ENCODE results near the gene CAVIN1. TPM values are rescaled to one million over a fixed set of nuclear protein-coding genes. Genes with fewer than 3 reads are reported as not detected.

CAVIN1 gene
- total and polyA plus RNA-seq, 4 donors, result 110 to 277 (median 159) TPM

- no peaks in the 10 kb centered on the region for H3K27me3 ChIP-seq (ENCODE audit: control insufficient read depth in 3 of 3, insufficient read depth in 3 of 3, low read length in 2 of 3)
- no peak for DNase-seq
- WGBS, 2 donors, result 86 to 94% methylated on average over 35 of the region's 35 CpGs
- no peak overlapping the region for H3K4me3 ChIP-seq
- no peak for TF ChIP-seq CTCF (IDR thresholded peaks at IDR 0.05; ENCODE audit: control extremely low read depth, extremely low read depth)
- peaks cover 0 to 31% (median 14%) of the 10 kb centered on the region in 5 donors for H3K4me1 ChIP-seq (ENCODE audit: control insufficient read depth in 5 of 5, insufficient read depth in 5 of 5, low read length in 5 of 5)
- no peak overlapping the region for H3K9ac ChIP-seq (ENCODE audit: insufficient read depth in 1 of 2, low read length in 2 of 2)
- H3K27ac ChIP-seq (ENCODE audit: low read depth in 1 of 2, low read length in 1 of 2), result peak overlapping the region in 1 of 2 donors; percentile 18
- no peak for ATAC-seq (ENCODE audit: insufficient read depth, low FRiP score)
- no peaks in the 10 kb centered on the region for H3K9me3 ChIP-seq (ENCODE audit: control insufficient read depth in 4 of 4, insufficient read depth in 3 of 4, low read length in 3 of 4)
- peaks cover 8 to 17% (median 11%) of the 10 kb centered on the region in 4 donors for H3K36me3 ChIP-seq (ENCODE audit: control insufficient read depth in 4 of 4, insufficient read depth in 4 of 4, low read length in 4 of 4)
Observed at GRCh38 chr17:42405076-42405475, 18.0 kb downstream of the CAVIN1 start.

- ATAC-seq (ENCODE audit: insufficient read depth, low FRiP score) (no peak), DNase-seq (no peak)
- Histone ChIP-seq H3K27me3 (ENCODE audit: control insufficient read depth in 3 of 3, insufficient read depth in 3 of 3, low read length in 2 of 3) (no peaks in the 10 kb centered on the region), H3K4me3 (no peak overlapping the region), H3K9ac (ENCODE audit: insufficient read depth in 1 of 2, low read length in 2 of 2) (no peak overlapping the region), H3K36me3 (ENCODE audit: control insufficient read depth in 4 of 4, insufficient read depth in 4 of 4, low read length in 4 of 4) (peaks cover 8 to 17% (median 11%) of the 10 kb centered on the region in 4 donors), H3K4me1 (ENCODE audit: control insufficient read depth in 5 of 5, insufficient read depth in 5 of 5, low read length in 5 of 5) (peaks cover 0 to 26% (median 10%) of the 10 kb centered on the region in 5 donors), H3K27ac (ENCODE audit: low read depth in 1 of 2, low read length in 1 of 2) (no peak overlapping the region), H3K9me3 (ENCODE audit: control insufficient read depth in 4 of 4, insufficient read depth in 3 of 4, low read length in 3 of 4) (no peaks in the 10 kb centered on the region)
- WGBS, 2 donors, result 83 to 87% methylated on average over 63 of the region's 63 CpGs
- TF ChIP-seq CTCF (IDR thresholded peaks at IDR 0.05; ENCODE audit: control extremely low read depth, extremely low read depth), result no peak
Observed at GRCh38 chr17:42404326-42405055, 18.6 kb downstream of the CAVIN1 start.

GRCh38 chr17:42403150-42403549, 19.9 kb downstream of the CAVIN1 start:
- WGBS, 2 donors, result 73 to 80% methylated on average over 6 of the region's 6 CpGs
- DNase-seq, result no peak
- peak overlapping the region in 1 of 2 donors; percentile 26 for H3K27ac ChIP-seq (ENCODE audit: low read depth in 1 of 2, low read length in 1 of 2)

More at GRCh38 chr17:42403150-42403549, 19.9 kb downstream of the CAVIN1 start:
- no peaks in the 10 kb centered on the region for H3K9me3 ChIP-seq (ENCODE audit: control insufficient read depth in 4 of 4, insufficient read depth in 3 of 4, low read length in 3 of 4)
- ATAC-seq (ENCODE audit: insufficient read depth, low FRiP score), result no peak
- peaks cover 8 to 17% (median 11%) of the 10 kb centered on the region in 4 donors for H3K36me3 ChIP-seq (ENCODE audit: control insufficient read depth in 4 of 4, insufficient read depth in 4 of 4, low read length in 4 of 4)
- H3K27me3 ChIP-seq (ENCODE audit: control insufficient read depth in 3 of 3, insufficient read depth in 3 of 3, low read length in 2 of 3), result no peaks in the 10 kb centered on the region
- peaks cover 0 to 22% (median 10%) of the 10 kb centered on the region in 5 donors for H3K4me1 ChIP-seq (ENCODE audit: control insufficient read depth in 5 of 5, insufficient read depth in 5 of 5, low read length in 5 of 5)
- no peak overlapping the region for H3K9ac ChIP-seq (ENCODE audit: insufficient read depth in 1 of 2, low read length in 2 of 2)
- no peak for TF ChIP-seq CTCF (IDR thresholded peaks at IDR 0.05; ENCODE audit: control extremely low read depth, extremely low read depth)
- no peak overlapping the region for H3K4me3 ChIP-seq

Data from lung (tissue), 12 donors.